HG03139 (cell line): Measurements from ENCODE around the gene EHD4.

ENCODE experiments used
- ATAC-seq: cut with Tn5 transposase; IDR thresholded peaks from one replicate; pipeline ENCODE4 v1.9.1; 2021; ENCODE audit not compliant: unreplicated experiment

The EHD4 gene

DNA sequence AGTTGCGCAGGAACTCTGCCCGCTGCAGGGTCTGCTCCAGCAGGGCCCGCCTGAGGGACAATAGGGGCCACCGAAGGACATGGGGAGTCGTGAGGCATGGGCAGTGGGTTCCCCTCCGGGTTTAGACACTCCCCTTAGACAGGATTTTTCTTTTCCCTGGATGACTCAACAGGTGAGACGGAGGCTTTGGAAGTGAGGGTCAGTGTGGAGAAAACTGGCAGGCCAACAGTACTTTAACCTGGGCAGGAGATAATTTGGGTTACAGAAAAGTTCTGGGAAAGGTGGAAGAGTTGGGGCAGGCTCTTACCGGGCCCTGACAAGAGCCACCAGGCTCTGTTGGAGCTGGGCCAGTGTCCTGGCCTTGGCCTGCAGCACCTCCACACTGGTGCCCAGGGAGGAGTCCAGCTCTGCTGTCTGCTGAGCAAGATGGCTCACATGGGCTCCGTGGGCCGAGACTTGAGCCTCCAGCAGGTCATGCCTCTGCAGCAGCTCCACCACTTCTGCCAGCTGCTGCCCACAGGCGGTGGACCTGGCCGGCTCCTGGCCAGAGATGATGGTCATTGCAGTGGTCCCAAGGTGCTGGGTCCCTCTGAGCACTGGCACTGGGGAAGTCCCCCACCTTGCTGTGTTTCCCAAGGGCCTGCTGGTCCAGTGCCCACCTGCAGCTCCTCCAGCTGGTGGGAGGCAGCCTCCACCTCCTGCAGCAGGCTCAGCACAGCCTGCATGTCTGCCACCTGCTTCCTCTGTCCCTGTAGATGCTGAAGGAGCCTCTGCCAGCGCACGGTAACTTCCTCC, 89.5 kb downstream of the EHD4 start:
- no peak for ATAC-seq

DNA sequence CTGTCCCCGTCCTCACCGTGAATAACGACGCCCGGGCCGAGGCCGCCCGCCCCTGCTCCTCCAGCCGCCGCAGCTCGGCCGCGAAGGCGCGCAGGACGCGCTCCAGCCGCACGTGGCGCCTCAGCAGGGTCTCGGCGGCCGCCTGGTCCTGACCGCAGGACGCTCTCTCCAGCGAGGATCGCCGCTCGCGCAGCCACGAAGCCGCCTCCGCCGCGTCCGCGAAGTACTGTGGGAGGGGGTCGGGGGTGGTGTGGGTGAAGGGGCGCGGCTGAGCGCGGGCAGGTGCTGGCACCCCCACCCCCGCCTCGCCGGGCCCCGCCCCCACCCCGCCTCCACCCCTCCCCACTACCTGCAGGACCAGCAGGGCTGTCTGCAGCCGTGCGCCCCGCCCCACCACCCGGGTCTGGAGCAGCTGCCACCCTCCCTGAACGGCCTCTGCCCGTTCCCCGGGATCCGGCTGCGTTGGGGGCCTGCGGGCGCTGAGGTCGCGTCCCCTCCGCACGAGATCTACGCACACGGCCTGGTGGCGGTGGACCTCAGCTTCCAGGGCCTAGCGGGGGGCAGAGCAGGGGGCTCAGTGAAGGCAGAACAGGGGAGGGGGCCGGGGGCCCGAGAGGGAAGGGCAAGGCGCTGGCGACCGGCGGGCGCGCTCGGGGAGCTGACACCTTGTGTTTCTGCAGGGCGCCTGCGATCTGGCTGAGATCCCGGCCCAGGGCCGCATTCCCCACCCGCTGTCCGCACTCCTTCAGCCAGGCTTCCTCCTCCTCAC, 90.3 kb downstream of the EHD4 start:
- no peak for ATAC-seq

DNA sequence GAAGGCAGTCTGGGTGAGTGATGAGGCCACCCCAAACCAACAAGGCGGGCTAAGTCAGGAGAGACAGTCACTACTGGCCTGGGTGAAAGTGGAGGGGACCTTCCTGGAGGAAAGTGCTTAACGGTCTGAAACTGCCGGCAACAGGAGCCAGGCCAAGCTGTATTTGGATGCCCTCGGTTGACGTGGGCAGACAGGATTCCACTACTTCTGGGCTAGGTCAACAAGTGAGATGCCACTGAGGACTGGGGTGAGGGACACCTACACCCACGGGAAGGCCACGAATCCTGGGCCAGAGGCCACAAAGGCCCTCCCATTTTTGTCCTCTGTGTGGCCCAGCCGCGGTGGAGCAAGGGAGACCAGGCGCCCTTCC, 90.8 kb downstream of the EHD4 start:
- ATAC-seq = no peak

DNA sequence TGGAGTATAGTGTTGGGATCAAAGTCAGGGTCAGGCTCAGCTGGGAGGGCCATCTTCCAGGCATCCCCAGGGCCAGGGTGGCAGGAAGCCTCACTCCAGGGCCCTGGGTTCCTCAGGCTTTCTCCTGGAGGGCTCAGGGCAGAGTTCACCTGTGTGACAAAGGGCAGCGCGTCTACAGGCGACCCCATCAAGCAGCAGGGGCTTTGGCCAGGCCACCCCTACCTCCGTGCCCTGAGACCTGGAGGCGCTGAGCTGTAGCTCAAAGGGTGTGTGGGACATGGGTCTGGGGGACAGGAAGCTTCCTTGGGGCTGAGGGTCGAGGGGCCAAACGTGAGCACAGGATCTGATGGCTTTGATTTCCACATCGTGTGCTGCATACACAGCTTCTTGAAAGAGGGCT, 91.3 kb downstream of the EHD4 start:
- no peak for ATAC-seq

DNA sequence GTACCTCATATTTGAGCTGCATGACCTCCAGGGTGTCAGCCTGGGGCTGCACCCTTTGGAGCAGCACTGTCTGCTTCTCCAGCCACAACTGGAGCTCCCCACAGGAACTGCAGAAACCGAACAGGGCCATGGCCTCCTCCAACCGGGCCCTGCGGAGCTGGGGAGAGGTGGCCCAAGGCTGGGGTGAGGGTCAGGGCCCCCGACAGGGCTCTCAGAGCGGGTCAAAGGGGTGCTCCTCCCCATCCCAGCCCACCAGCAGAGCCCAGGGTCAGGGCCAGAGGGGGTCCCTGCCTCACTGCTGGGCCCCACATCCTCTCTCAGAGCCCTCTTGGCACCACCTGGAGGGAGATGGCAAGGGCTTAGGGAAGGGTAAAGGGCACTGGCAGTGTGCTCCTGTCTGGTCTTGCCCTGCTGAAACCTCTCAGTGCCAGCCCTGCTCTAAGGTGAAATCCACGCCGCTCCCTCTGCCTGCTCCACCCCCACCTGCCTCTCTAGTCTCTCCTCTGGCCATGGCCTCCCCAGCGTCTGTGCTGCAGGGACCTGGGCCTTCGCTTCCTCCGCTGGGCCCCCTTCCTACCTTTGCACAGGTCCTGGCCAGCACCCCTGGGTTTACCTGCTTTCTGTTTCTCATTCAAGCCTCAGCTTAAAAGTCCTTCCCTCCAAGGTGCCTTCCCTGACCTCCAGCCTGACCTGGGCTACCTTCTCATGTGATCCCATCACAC, 92.0 kb downstream of the EHD4 start:
- ATAC-seq = no peak

DNA sequence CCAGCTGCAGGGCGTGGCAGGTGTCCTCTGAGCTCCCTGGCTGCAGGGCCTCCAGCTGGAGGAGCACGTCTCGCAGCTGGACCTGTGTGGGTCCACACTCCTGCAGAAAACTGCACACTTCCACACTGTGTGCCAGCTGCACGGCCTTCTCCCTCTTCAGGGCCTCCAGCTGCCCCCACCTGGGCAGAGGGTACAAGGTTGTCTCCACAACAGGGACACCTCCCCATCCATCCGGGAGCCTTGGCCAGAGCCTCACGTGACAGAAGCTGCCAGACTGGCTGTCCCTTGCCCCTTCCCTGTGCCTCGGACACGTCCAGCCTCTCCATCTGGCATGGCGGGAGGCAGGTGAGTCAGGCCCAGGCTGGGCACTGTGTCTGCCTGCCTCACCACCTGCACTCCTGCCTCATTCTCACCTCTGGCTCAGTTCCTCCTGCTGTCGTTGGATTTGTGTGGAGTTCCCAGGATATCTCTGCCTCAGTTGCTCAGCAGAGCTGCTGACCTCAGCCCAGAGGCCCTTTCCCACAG, 93.0 kb downstream of the EHD4 start:
- no peak for ATAC-seq

DNA sequence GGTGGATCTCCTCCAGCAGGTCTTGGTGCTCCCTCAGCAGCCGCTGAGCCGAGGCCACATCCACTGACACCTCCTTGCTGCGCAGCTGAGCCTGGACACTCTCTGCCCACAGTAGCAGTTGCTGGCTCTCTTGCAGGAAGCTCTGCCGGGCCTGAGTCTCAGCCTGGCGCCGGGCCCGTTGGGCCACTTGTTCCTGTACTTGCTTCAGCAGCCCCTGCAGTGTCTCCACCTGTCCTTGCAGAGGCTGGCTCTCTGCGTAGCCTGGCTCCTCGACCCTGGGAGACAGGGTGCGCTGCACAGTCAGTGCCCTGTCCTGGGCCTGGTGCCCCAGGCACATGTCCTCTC, 94.0 kb downstream of the EHD4 start:
- ATAC-seq = no peak

DNA sequence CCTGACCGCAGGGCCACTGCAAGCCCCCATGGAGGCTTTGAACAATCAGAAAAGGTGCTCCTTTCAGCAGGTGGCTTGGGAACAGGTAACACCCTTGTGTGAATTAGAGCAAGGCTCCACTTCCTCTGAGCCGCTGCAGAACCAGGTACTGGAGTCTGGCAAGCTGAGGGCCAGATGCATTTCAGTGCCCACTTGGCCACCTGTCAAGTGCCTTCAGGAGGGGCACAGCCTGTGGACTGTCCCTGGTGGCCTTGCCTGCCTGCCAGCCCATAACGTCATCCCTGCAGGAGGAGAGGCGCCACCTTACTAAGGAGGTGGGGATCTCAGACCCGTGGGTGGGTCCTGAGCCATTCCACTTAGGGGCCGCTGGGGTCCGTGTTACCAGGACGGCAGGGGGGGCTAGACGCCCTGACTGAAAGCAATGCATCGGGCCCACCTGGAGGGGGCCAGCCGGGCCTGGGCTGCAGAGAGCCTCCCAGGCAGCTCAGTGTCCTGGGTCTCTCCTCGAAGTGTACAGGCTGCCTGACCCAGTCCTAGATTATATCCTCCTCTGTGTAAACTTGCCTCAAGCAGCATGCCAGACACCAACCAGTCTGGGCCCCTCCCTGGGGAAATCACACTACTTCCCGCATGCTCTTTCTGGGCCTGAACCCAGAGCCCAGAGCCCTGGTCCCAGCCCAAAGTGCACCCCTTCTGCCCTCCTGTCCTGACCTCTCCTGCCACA, 94.6 kb downstream of the EHD4 start:
- no peak for ATAC-seq

DNA sequence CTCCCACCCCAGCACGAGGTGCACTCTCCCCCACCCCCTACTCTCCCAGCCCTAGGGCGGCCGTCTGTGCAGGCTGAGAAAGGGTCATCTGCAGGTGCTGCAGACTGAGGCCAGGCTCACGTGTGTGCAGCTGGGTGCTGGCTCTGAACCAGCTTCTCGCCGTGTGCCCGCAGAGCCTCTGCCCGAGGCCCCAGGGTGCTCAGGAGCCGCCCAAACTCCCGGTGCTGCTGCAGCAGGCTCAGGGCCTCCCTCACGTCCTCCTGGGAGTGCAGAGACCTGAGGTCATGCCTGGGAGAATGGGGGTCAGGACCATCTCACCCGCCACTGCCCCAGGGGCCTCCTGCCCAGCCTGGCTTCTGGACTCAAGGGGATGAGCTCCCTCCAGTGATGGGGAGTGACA, 95.7 kb downstream of the EHD4 start:
- no peak for ATAC-seq

DNA sequence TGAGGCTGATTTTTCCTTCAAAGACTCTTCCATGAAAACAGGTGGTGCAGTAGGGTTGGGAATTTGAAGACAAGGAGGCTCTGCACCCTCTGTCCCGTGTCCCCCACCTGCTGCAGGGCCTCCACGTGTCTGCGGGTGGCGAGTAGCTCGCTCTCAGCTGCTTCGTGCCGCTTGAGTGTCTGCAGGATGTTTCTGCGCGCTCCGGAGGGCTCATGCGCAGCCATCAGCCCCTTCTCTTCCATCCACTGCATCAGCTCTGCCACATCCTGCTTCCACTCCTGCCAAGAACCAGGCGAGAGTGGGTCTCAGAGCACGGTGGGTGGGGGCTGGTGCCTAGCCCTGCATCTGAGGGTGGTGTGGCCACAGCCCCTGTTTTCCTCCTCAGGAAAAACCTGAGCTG, 96.3 kb downstream of the EHD4 start:
- no peak for ATAC-seq

DNA sequence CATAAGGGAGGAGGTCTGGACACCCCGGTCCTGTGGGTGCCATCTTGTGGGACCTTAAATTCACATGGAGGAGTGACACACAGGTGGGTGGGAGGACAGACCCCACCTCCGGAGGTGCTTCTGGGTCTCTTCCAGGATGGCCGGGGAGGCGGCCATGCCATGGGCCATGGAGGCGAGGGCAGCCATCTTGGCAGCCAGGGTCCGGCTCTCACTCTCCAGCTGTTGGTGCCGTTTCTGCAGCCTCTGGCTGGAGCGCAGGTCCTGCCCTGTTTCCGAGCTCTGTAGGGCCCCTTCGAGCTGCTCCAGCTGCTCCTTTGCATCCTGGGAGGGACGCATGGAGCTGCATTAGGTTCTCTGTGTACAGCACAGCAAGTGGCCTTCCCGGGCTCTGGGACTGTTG, 97.6 kb downstream of the EHD4 start:
- ATAC-seq = no peak

DNA sequence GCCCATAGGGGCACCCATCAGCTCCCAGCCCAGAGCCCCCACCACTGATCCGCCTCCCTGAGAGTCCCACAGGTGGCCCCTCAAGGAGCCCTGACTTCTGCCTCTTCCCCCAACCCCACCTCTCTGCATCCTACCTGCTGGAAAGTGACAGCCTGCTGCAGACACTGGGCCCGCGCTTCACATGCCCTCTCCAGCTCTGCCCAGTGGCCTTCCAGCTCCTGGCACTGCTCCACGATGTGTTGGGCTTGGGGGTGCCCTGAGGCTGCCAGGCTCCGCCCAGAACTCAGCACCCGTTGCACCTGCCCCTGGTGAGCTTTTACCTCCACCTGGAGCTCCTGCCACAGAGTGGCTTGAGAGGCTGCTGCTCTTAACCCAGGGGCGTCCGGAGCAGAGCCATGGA, 98.6 kb downstream of the EHD4 start:
- no peak for ATAC-seq

DNA sequence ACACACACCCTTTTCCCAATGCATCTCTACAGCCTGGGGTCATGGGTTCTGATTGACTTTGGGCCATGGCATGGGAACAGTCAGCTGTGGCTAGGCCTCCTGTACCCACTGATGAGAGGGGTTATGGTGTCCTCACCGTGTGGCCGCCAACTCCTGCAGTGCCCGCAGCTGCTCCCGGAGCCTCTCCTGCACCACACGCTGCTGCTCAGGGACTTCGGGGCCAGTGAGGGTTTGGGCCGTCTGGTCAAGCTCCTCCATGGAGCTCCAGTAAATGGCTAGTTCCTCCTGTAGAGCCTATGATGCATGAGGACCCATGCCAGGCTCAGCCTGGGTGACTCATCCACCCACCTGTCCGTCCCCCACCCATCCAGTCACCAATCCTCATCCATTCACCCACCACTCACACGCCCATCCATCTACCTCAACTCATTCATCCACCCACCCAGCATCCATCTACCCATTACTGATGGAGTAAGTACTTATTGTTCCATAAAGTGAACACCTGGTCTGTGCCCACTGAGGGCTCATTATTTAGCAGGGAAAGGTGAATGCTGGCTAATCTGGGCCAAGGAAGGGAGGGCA, 100.1 kb downstream of the EHD4 start:
- ATAC-seq = no peak

DNA sequence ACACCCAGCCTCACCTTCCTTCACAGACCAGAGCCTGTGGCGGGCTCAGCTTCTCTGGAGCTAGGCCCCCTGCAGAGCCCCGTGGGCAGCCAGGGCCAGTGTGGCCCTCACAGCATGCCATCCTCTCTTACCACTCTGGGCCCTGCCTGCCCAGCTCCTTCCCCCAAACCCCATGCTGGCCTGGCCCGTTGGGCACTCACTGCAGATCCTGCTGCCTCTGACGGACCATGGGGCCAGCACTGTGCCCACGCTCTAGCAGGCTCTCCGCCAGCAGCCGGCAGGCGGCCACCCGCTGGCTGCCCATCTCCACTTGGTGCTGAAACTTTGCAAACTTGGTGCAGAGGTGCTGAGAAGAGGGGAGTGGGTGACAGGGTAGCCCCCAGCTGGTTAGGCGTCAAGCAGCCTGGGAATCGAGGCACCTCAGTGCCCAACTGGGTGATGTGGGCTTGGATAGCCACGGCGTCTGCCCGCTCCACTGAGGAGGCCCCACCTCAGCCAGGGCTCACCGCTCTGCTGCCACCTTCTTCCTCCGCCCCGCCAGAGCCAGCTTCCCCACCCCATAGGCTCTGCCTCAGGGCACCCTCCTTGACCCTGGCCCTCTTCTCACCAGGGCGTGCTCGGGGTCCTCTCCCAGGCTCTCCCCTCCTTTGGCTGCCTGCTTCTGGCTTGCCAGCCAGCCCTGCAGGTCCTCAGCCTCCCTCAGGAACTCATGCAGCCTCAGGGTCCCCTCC, 101.0 kb downstream of the EHD4 start:
- ATAC-seq = no peak

DNA sequence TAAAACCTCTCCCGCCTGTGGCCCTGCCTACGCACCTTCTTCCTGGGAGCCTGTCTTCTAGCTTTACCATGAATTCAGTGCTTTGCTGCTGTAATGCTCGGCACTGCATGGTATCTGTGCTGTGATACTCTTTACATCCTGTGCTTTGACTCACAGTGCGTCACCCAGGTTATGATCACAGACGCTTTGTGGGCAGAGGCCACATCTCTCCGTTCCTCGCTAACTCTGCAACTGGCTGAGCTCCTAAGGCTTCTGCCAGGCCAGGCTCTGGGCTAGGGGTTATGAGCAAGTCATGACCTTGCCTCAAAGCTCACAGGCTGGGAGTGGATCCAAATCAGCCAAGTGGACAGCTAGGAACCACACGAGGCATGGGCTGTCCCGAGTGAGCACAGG, 101.7 kb downstream of the EHD4 start:
- no peak for ATAC-seq

DNA sequence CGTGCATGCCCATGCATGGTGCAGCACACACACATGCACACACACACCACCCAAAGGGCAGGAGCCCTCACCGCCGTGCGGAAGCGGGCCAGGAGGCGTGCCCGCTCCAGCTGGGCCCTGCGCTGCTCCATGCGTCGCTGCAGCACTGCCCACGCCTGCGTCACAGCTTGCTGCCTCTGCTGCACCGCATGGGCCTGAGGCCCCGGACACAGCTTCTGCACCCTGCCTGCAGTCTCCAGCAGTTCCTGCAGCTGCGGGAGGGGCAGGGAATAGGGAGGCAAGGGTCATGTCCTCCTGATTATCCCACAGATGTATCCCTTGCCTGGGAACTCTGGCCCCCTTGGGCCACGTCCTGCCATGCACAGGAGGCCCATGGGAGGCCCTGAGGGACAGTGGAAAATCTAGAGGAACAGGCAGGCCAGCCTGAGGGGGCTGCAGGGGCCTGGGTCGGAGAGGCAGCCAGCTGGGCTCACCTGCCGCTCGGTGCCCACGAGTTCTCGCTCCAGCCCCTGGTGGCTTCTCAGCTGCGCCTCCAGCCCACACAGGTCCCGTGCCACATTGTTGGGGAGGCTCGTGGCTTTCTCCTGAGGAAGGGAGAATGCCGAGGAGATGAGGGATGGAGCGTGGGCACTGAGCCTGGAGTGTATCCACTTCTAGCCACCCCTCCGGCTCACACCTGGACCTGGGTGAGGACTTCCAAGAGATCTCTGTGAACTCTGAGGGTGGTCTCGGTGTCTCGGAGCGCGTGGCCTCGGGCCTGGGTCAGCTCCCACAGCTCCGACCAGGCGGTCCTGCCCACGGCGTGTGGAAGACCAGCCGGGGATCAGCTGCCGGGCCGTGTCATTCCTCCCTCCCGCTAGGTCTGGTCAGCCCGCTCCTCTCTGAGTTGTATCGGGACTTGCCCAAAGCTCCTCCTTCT, 102.3 kb downstream of the EHD4 start:
- no peak for ATAC-seq

DNA sequence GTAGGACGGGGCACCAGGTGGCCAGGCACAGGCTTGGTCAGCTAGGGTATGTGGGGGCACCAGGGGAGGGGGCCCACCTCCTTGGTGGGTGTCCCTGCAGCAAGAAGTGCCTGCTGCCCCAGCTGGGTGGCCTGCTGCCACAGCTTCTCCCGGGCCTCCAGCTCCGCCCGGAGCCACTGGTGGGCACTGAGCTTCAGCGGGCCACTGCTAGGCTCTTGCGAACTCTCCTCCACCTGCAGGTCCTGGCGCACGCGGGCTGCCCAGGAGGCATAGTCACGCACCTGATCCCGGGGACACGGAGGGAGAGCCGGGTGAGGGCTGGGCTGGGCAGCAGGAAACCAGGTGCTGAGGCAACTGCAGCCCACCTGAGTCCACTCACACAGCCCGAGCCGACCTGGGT, 104.0 kb downstream of the EHD4 start:
- no peak for ATAC-seq

DNA sequence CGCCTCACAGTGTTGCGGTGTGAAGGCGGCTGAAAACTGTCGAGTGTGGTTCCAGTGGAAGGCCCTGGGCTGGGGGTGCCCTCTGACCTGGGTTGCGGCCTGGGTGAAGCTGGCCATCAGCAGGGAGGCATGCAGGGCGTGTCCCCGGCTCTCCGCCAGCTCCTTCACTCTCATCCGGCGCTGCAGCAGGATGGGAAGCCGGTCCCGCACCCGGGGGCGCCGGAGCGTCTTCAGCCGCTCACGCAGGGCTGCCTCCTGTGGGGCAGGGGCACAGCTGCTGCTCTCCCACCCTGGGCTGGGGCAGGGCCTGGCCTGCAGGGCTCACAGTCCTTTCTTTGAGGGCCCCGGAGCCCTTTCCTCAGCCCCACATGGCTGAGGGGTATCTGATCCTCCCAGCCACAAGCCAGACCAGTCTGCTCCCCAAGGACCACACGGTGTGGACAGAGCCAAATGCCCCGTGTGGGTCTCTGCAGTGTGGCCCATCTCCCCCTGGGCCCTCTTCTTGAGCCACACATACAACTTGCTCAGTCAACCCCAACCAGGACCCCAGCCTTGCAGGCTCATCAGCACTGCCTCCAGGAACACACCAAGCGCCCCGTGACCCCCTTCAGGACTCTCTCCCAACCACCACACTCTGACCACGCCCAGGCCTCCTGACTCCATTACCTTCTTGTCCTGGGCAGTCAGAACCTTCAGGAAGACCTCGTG, 105.3 kb downstream of the EHD4 start:
- ATAC-seq = no peak
